ENCODE measurements around the gene TDRD12.

DNA sequence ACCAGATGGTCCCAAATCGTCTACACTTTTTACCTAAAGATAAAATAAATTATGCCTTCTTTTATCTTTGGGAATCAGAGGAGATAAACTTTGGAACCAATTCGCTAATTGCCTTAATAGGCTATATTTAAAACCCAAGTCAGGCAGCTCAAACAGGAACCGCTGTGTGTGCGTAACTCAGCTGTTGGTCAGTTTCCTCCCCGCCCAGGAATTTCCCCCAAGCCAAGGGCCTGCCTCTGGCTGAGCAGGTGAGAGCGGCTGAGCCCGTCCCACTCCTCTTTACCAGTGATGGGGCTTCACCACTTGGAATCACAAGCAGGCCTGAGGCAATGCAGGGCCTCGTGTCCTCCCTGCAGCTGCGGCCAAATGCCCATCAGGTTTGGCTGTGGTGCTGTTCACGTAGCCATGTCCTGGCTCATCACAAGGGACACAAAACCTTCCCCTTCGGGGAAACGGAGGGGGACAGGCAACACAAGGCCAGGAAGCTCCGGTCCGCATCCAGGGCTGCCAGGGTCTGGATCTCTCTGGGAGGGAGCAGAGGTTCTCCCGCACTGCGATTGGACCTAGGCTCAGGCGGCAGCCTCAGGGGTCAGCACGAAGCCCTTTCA lies 150.5 kb downstream of the TDRD12 start:
- TF ChIP-seq CTCF (IDR thresholded peaks at IDR 0.05) (no peak), POLR2A (IDR thresholded peaks at IDR 0.05) (no peak)

All from heart left ventricle (tissue), 13 donors.